CD4-positive, alpha-beta memory T cell (primary cell): Measurements from ENCODE around the gene MBD4. TPM values are rescaled to one million over a fixed set of nuclear protein-coding genes. Genes with fewer than 3 reads are reported as not detected.
A peak's percentile ranks its signal among the peaks of the same experiment; 100 is the strongest.
"Not testable (repeated sequence)": the region's sequence is repeated elsewhere in the genome, so short reads cannot be mapped to it uniquely, and the experiment has no call there.

ENCODE experiments used
- CTCF ChIA-PET: fragments of 350-600 bp; sonication (Branson Sonifier 250); formaldehyde crosslinking; loops from one replicate; lab custom pipeline; 2021; ENCODE audit warnings: inconsistent platforms; ENCODE audit not compliant: partially characterized antibody; lab: Charles Lee
- POLR2A ChIA-PET: fragments of 350-600 bp; sonication (Branson Sonifier 250); formaldehyde crosslinking; loops from one replicate; lab custom pipeline; 2021; ENCODE audit not compliant: partially characterized antibody; lab: Charles Lee
- DNase-seq, 5 donors: peaks; one replicate each; pipeline versions ENCODE4 v3.0.0 to v3.0.0-alpha.2; 2020 to 2022; ENCODE audit warnings: mixed read lengths in 1 of 5
- H3K27ac ChIP-seq: one replicate; pipeline ENCODE4 v1.7.0; 2013; ENCODE audit warnings: low read depth, low read length
- H3K27me3 ChIP-seq: 2 replicates; pipeline ENCODE4 v1.7.0; 2013; ENCODE audit warnings: mild to moderate bottlenecking, low read length, moderate library complexity; ENCODE audit not compliant: insufficient read depth
- H3K36me3 ChIP-seq: 2 replicates; pipeline ENCODE4 v1.7.0; 2013; ENCODE audit warnings: mild to moderate bottlenecking, low read length, moderate library complexity; ENCODE audit not compliant: insufficient read depth
- H3K4me1 ChIP-seq: 2 replicates; pipeline ENCODE4 v1.7.0; 2013; ENCODE audit warnings: mild to moderate bottlenecking, low read length, moderate library complexity; ENCODE audit not compliant: insufficient read depth
- H3K4me3 ChIP-seq, 2 donors: one replicate each; pipeline ENCODE4 v1.7.0; 2013; ENCODE audit warnings: low read length in 2 of 2, mild to moderate bottlenecking in 1 of 2
- H3K9me3 ChIP-seq, 2 donors: one replicate each; pipeline ENCODE4 v1.7.0; 2013; ENCODE audit warnings: low read length in 2 of 2, control low read depth in 1 of 2; ENCODE audit not compliant: control insufficient read depth in 1 of 2
- H3K27ac Mint-ChIP-seq, 7 donors: one replicate each; pipeline ENCODE4 v1.8.0; 2020 to 2021; ENCODE audit warnings: mixed read lengths in 7 of 7, mild to moderate bottlenecking in 6 of 7, inconsistent platforms in 3 of 7, moderate library complexity in 3 of 7
- H3K27me3 Mint-ChIP-seq, 2 donors: one replicate each; pipeline ENCODE4 v1.8.0; 2020 to 2021; ENCODE audit warnings: mixed read lengths in 2 of 2
- H3K36me3 Mint-ChIP-seq, 2 donors: one replicate each; pipeline ENCODE4 v1.8.0; 2020 to 2021; ENCODE audit warnings: mixed read lengths in 2 of 2, inconsistent platforms in 1 of 2, mild to moderate bottlenecking in 1 of 2
- H3K4me1 Mint-ChIP-seq, 4 donors: one replicate each; pipeline ENCODE4 v1.8.0; 2020 to 2021; ENCODE audit warnings: mixed read lengths in 4 of 4, mild to moderate bottlenecking in 1 of 4
- H3K4me3 Mint-ChIP-seq, 8 donors: one replicate each; pipeline ENCODE4 v1.8.0; 2020 to 2021; ENCODE audit warnings: mixed read lengths in 8 of 8, mild to moderate bottlenecking in 7 of 8, moderate library complexity in 6 of 8, inconsistent platforms in 3 of 8
- H3K9me3 Mint-ChIP-seq, 8 donors: one replicate each; pipeline ENCODE4 v1.8.0; 2020 to 2021; ENCODE audit warnings: mixed read lengths in 8 of 8, mild to moderate bottlenecking in 5 of 8, inconsistent platforms in 3 of 8, moderate library complexity in 1 of 8
- intact Hi-C: fragments of 100-400 bp; cut with micrococcal nuclease; formaldehyde crosslinking; loops from one replicate; pipeline ENCODE4 v1.15.1; 2023
- polyA plus RNA-seq, 2 donors: library from polyadenylated mRNA; unstranded; fragments of 300-500 nt; fragmentation: Illumina TruSeq; gene quantifications; one replicate each; pipeline ENCODE4 v1.2.3, GENCODE V29; 2021
- total RNA-seq, 2 experiments: library from RNA; stranded (reverse); gene quantifications; one replicate each; pipeline ENCODE4 v1.2.3, GENCODE V29; 2021

The MBD4 gene
- total and polyA plus RNA-seq, 4 experiments from 2014 or later = 36.6 to 58.0 (median 52.6) TPM

GRCh38 chr3:129393760-129394564, 45.8 kb downstream of the MBD4 start:
- H3K27ac Mint-ChIP-seq, DNase-seq, H3K4me3 ChIP-seq, H3K9me3 Mint-ChIP-seq, H3K27ac ChIP-seq, H3K27me3 Mint-ChIP-seq, H3K4me3 Mint-ChIP-seq, POLR2A ChIA-PET, H3K27me3 ChIP-seq, intact Hi-C loops, H3K9me3 ChIP-seq: not testable (repeated sequence)
- peaks cover 31 to 71% of the 10 kb centered on the region in 2 donors for H3K36me3 Mint-ChIP-seq
- Histone ChIP-seq H3K4me1 (peaks cover 22% of the 10 kb centered on the region), H3K36me3 (peaks cover 31% of the 10 kb centered on the region)
- peaks cover 21 to 41% (median 26%) of the 10 kb centered on the region in 4 donors for H3K4me1 Mint-ChIP-seq
- CTCF ChIA-PET = interaction anchor here (1.1 kb wide), 1 partner anchor 10 kb away, joined by 6 read pairs; no protein-coding TSS in a partner anchor

GRCh38 chr3:129393271-129393670, 46.5 kb downstream of the MBD4 start:
- ChIA-PET CTCF (no interaction called here), POLR2A (no interaction called here)
- peaks cover 37 to 73% of the 10 kb centered on the region in 2 donors for H3K36me3 Mint-ChIP-seq
- no peak for DNase-seq
- H3K27me3 Mint-ChIP-seq = no peaks in the 10 kb centered on the region
- Histone ChIP-seq H3K4me3 (no peak overlapping the region), H3K36me3 (peaks cover 31% of the 10 kb centered on the region), H3K4me1 (peaks cover 16% of the 10 kb centered on the region), H3K27me3 (no peaks in the 10 kb centered on the region), H3K9me3 (no peaks in the 10 kb centered on the region), H3K27ac (no peak overlapping the region)
- no peak overlapping the region for H3K4me3 Mint-ChIP-seq
- intact Hi-C loops = no loop called here
- no peak overlapping the region for H3K27ac Mint-ChIP-seq
- H3K9me3 Mint-ChIP-seq = no peaks in the 10 kb centered on the region
- peaks cover 18 to 35% (median 19%) of the 10 kb centered on the region in 4 donors for H3K4me1 Mint-ChIP-seq

- H3K36me3 Mint-ChIP-seq = peaks cover 47 to 80% of the 10 kb centered on the region in 2 donors
Observed at GRCh38 chr3:129392106-129392887, 47.5 kb downstream of the MBD4 start.

GRCh38 chr3:129391583-129391982, 48.2 kb downstream of the MBD4 start:
- H3K9me3 Mint-ChIP-seq, H3K9me3 ChIP-seq, H3K4me3 Mint-ChIP-seq, DNase-seq, H3K27me3 Mint-ChIP-seq, H3K27ac ChIP-seq, intact Hi-C loops, H3K27me3 ChIP-seq, POLR2A ChIA-PET, H3K4me1 ChIP-seq, H3K27ac Mint-ChIP-seq, H3K4me3 ChIP-seq: not testable (repeated sequence)
- CTCF ChIA-PET = interaction anchor here (0.6 to 0.8 kb wide), 2 partner anchors 8 to 10 kb away, joined by 3 read pairs; no protein-coding TSS in a partner anchor
- Mint-ChIP-seq H3K4me1 (peaks cover 4 to 19% (median 7%) of the 10 kb centered on the region in 4 donors), H3K36me3 (peaks cover 52 to 80% of the 10 kb centered on the region in 2 donors)
- peaks cover 31% of the 10 kb centered on the region for H3K36me3 ChIP-seq

More at GRCh38 chr3:129392106-129392887, 47.5 kb downstream of the MBD4 start:
- H3K27ac ChIP-seq, H3K27me3 Mint-ChIP-seq, H3K4me1 ChIP-seq, POLR2A ChIA-PET, DNase-seq, H3K9me3 Mint-ChIP-seq, H3K9me3 ChIP-seq, H3K27ac Mint-ChIP-seq, H3K4me3 ChIP-seq, H3K4me3 Mint-ChIP-seq, H3K27me3 ChIP-seq, intact Hi-C loops: not testable (repeated sequence)
- H3K4me1 Mint-ChIP-seq = peaks cover 9 to 26% (median 11%) of the 10 kb centered on the region in 4 donors
- H3K36me3 ChIP-seq = peaks cover 31% of the 10 kb centered on the region
- CTCF ChIA-PET = interaction anchor here (0.6 kb wide), 1 partner anchor 10 kb away, joined by 3 read pairs; no protein-coding TSS in a partner anchor

- Histone ChIP-seq H3K9me3 (no peaks in the 10 kb centered on the region), H3K4me1 (no peaks in the 10 kb centered on the region), H3K27ac (no peak overlapping the region), H3K4me3 (no peak overlapping the region), H3K36me3 (peaks cover 27% of the 10 kb centered on the region), H3K27me3 (no peaks in the 10 kb centered on the region)
- ChIA-PET CTCF (no interaction called here), POLR2A (no interaction called here)
- intact Hi-C loops = no loop called here
- Mint-ChIP-seq H3K36me3 (peaks cover 48 to 70% of the 10 kb centered on the region in 2 donors), H3K9me3 (no peaks in the 10 kb centered on the region), H3K4me1 (peaks cover 0 to 2% (median under 1%) of the 10 kb centered on the region in 4 donors), H3K27ac (peak overlapping the region in 3 of 7 donors; percentile 8 to 55 (median 29)), H3K4me3 (no peak overlapping the region), H3K27me3 (no peaks in the 10 kb centered on the region)
- no peak for DNase-seq
Observed at GRCh38 chr3:129389572-129389937, 50.2 kb downstream of the MBD4 start.

GRCh38 chr3:129388791-129389571, 50.8 kb downstream of the MBD4 start:
- intact Hi-C loops, H3K4me1 ChIP-seq, H3K4me3 ChIP-seq, H3K4me1 Mint-ChIP-seq, DNase-seq, CTCF ChIA-PET, H3K27me3 ChIP-seq, POLR2A ChIA-PET, H3K4me3 Mint-ChIP-seq, H3K9me3 Mint-ChIP-seq, H3K27me3 Mint-ChIP-seq, H3K27ac ChIP-seq, H3K9me3 ChIP-seq: not testable (repeated sequence)
- Mint-ChIP-seq H3K27ac (peak overlapping the region in 3 of 7 donors; percentile 8 to 55 (median 31)), H3K36me3 (peaks cover 43 to 67% of the 10 kb centered on the region in 2 donors)
- peaks cover 27% of the 10 kb centered on the region for H3K36me3 ChIP-seq
